ENCODE data around the gene VPS16.
"Not testable (repeated sequence)": the region's sequence is repeated elsewhere in the genome, so short reads cannot be mapped to it uniquely, and the experiment has no call there.

The VPS16 gene

GRCh38 chr20:2891343-2891742, 50.8 kb downstream of the VPS16 start:
- Histone ChIP-seq H3K9me3 (ENCODE audit: control insufficient read depth in 1 of 2, low read length in 2 of 2) (no peaks in the 10 kb centered on the region), H3K27me3 (ENCODE audit: low read depth, low read length) (no peaks in the 10 kb centered on the region), H3K27ac (ENCODE audit: low read length) (no peak overlapping the region), H3K4me3 (ENCODE audit: low read depth in 1 of 2, low read length in 2 of 2) (no peak overlapping the region), H3K4me1 (ENCODE audit: control insufficient read depth in 1 of 2, insufficient read depth in 2 of 2, low read length in 2 of 2) (no peaks in the 10 kb centered on the region), H3K36me3 (ENCODE audit: control insufficient read depth in 1 of 2, insufficient read depth in 2 of 2, low read length in 2 of 2) (no peaks in the 10 kb centered on the region)

GRCh38 chr20:2892376-2892775, 51.8 kb downstream of the VPS16 start:
- no peaks in the 10 kb centered on the region for H3K4me1 ChIP-seq (ENCODE audit: control insufficient read depth in 1 of 2, insufficient read depth in 2 of 2, low read length in 2 of 2)
- no peak overlapping the region for H3K27ac ChIP-seq (ENCODE audit: low read length)
- no peaks in the 10 kb centered on the region for H3K36me3 ChIP-seq (ENCODE audit: control insufficient read depth in 1 of 2, insufficient read depth in 2 of 2, low read length in 2 of 2)
- no peaks in the 10 kb centered on the region for H3K27me3 ChIP-seq (ENCODE audit: low read depth, low read length)
- no peaks in the 10 kb centered on the region for H3K9me3 ChIP-seq (ENCODE audit: control insufficient read depth in 1 of 2, low read length in 2 of 2)
- H3K4me3 ChIP-seq (ENCODE audit: low read depth in 1 of 2, low read length in 2 of 2) = no peak overlapping the region

GRCh38 chr20:2894221-2894620, 53.7 kb downstream of the VPS16 start:
- H3K4me1 ChIP-seq (ENCODE audit: control insufficient read depth in 1 of 2, insufficient read depth in 2 of 2, low read length in 2 of 2) = no peaks in the 10 kb centered on the region
- H3K27me3 ChIP-seq (ENCODE audit: low read depth, low read length) = no peaks in the 10 kb centered on the region
- H3K27ac ChIP-seq (ENCODE audit: low read length) = no peak overlapping the region
- H3K4me3 ChIP-seq (ENCODE audit: low read depth in 1 of 2, low read length in 2 of 2) = no peak overlapping the region
- no peaks in the 10 kb centered on the region for H3K36me3 ChIP-seq (ENCODE audit: control insufficient read depth in 1 of 2, insufficient read depth in 2 of 2, low read length in 2 of 2)
- no peaks in the 10 kb centered on the region for H3K9me3 ChIP-seq (ENCODE audit: control insufficient read depth in 1 of 2, low read length in 2 of 2)

GRCh38 chr20:2895154-2895553, 54.6 kb downstream of the VPS16 start:
- not testable (repeated sequence) for H3K36me3 ChIP-seq (ENCODE audit: control insufficient read depth in 1 of 2, insufficient read depth in 2 of 2, low read length in 2 of 2); H3K27me3 ChIP-seq (ENCODE audit: low read depth, low read length); H3K27ac ChIP-seq (ENCODE audit: low read length); H3K4me1 ChIP-seq (ENCODE audit: control insufficient read depth in 1 of 2, insufficient read depth in 2 of 2, low read length in 2 of 2); H3K4me3 ChIP-seq (ENCODE audit: low read depth in 1 of 2, low read length in 2 of 2); H3K9me3 ChIP-seq (ENCODE audit: control insufficient read depth in 1 of 2, low read length in 2 of 2)

- H3K4me1 ChIP-seq (ENCODE audit: control insufficient read depth in 1 of 2, insufficient read depth in 2 of 2, low read length in 2 of 2) = peaks cover 0 to 9% of the 10 kb centered on the region in 2 donors
- no peaks in the 10 kb centered on the region for H3K36me3 ChIP-seq (ENCODE audit: control insufficient read depth in 1 of 2, insufficient read depth in 2 of 2, low read length in 2 of 2)
- H3K9me3 ChIP-seq (ENCODE audit: control insufficient read depth in 1 of 2, low read length in 2 of 2) = no peaks in the 10 kb centered on the region
- no peaks in the 10 kb centered on the region for H3K27me3 ChIP-seq (ENCODE audit: low read depth, low read length)
- H3K4me3 ChIP-seq (ENCODE audit: low read depth in 1 of 2, low read length in 2 of 2) = no peak overlapping the region
- no peak overlapping the region for H3K27ac ChIP-seq (ENCODE audit: low read length)
Observed at GRCh38 chr20:2899243-2899642, 58.7 kb downstream of the VPS16 start.

GRCh38 chr20:2900845-2901592, 60.5 kb downstream of the VPS16 start:
- Histone ChIP-seq H3K36me3 (ENCODE audit: control insufficient read depth in 1 of 2, insufficient read depth in 2 of 2, low read length in 2 of 2) (no peaks in the 10 kb centered on the region), H3K27ac (ENCODE audit: low read length) (no peak overlapping the region), H3K4me1 (ENCODE audit: control insufficient read depth in 1 of 2, insufficient read depth in 2 of 2, low read length in 2 of 2) (peaks cover 0 to 9% of the 10 kb centered on the region in 2 donors), H3K4me3 (ENCODE audit: low read depth in 1 of 2, low read length in 2 of 2) (no peak overlapping the region), H3K27me3 (ENCODE audit: low read depth, low read length) (no peaks in the 10 kb centered on the region), H3K9me3 (ENCODE audit: control insufficient read depth in 1 of 2, low read length in 2 of 2) (no peaks in the 10 kb centered on the region)

GRCh38 chr20:2902291-2902690, 61.7 kb downstream of the VPS16 start:
- Histone ChIP-seq H3K4me1 (ENCODE audit: control insufficient read depth in 1 of 2, insufficient read depth in 2 of 2, low read length in 2 of 2) (peaks cover 0 to 14% of the 10 kb centered on the region in 2 donors), H3K9me3 (ENCODE audit: control insufficient read depth in 1 of 2, low read length in 2 of 2) (no peaks in the 10 kb centered on the region), H3K27ac (ENCODE audit: low read length) (no peak overlapping the region), H3K4me3 (ENCODE audit: low read depth in 1 of 2, low read length in 2 of 2) (no peak overlapping the region), H3K27me3 (ENCODE audit: low read depth, low read length) (no peaks in the 10 kb centered on the region), H3K36me3 (ENCODE audit: control insufficient read depth in 1 of 2, insufficient read depth in 2 of 2, low read length in 2 of 2) (no peaks in the 10 kb centered on the region)

GRCh38 chr20:2902818-2903217, 62.3 kb downstream of the VPS16 start:
- Histone ChIP-seq H3K9me3 (ENCODE audit: control insufficient read depth in 1 of 2, low read length in 2 of 2) (no peaks in the 10 kb centered on the region), H3K4me1 (ENCODE audit: control insufficient read depth in 1 of 2, insufficient read depth in 2 of 2, low read length in 2 of 2) (peaks cover 0 to 16% of the 10 kb centered on the region in 2 donors), H3K36me3 (ENCODE audit: control insufficient read depth in 1 of 2, insufficient read depth in 2 of 2, low read length in 2 of 2) (no peaks in the 10 kb centered on the region), H3K27ac (ENCODE audit: low read length) (no peak overlapping the region), H3K4me3 (ENCODE audit: low read depth in 1 of 2, low read length in 2 of 2) (no peak overlapping the region), H3K27me3 (ENCODE audit: low read depth, low read length) (no peaks in the 10 kb centered on the region)

- peaks cover 0 to 19% of the 10 kb centered on the region in 2 donors for H3K4me1 ChIP-seq (ENCODE audit: control insufficient read depth in 1 of 2, insufficient read depth in 2 of 2, low read length in 2 of 2)
- H3K9me3 ChIP-seq (ENCODE audit: control insufficient read depth in 1 of 2, low read length in 2 of 2) = no peaks in the 10 kb centered on the region
- H3K4me3 ChIP-seq (ENCODE audit: low read depth in 1 of 2, low read length in 2 of 2) = no peak overlapping the region
- H3K36me3 ChIP-seq (ENCODE audit: control insufficient read depth in 1 of 2, insufficient read depth in 2 of 2, low read length in 2 of 2) = no peaks in the 10 kb centered on the region
- no peaks in the 10 kb centered on the region for H3K27me3 ChIP-seq (ENCODE audit: low read depth, low read length)
- H3K27ac ChIP-seq (ENCODE audit: low read length) = no peak overlapping the region
Observed at GRCh38 chr20:2903686-2904085, 63.1 kb downstream of the VPS16 start.

- H3K36me3 ChIP-seq (ENCODE audit: control insufficient read depth in 1 of 2, insufficient read depth in 2 of 2, low read length in 2 of 2) = no peaks in the 10 kb centered on the region
- peaks cover 0 to 10% of the 10 kb centered on the region in 2 donors for H3K4me1 ChIP-seq (ENCODE audit: control insufficient read depth in 1 of 2, insufficient read depth in 2 of 2, low read length in 2 of 2)
- no peak overlapping the region for H3K27ac ChIP-seq (ENCODE audit: low read length)
- H3K27me3 ChIP-seq (ENCODE audit: low read depth, low read length) = no peaks in the 10 kb centered on the region
- no peak overlapping the region for H3K4me3 ChIP-seq (ENCODE audit: low read depth in 1 of 2, low read length in 2 of 2)
- H3K9me3 ChIP-seq (ENCODE audit: control insufficient read depth in 1 of 2, low read length in 2 of 2) = no peaks in the 10 kb centered on the region
Observed at GRCh38 chr20:2907519-2907918, 67.0 kb downstream of the VPS16 start.

- Histone ChIP-seq H3K27ac (ENCODE audit: low read length) (no peak overlapping the region), H3K9me3 (ENCODE audit: control insufficient read depth in 1 of 2, low read length in 2 of 2) (no peaks in the 10 kb centered on the region), H3K4me1 (ENCODE audit: control insufficient read depth in 1 of 2, insufficient read depth in 2 of 2, low read length in 2 of 2) (peaks cover 0 to 10% of the 10 kb centered on the region in 2 donors), H3K36me3 (ENCODE audit: control insufficient read depth in 1 of 2, insufficient read depth in 2 of 2, low read length in 2 of 2) (no peaks in the 10 kb centered on the region), H3K27me3 (ENCODE audit: low read depth, low read length) (no peaks in the 10 kb centered on the region), H3K4me3 (ENCODE audit: low read depth in 1 of 2, low read length in 2 of 2) (no peak overlapping the region)
Observed at GRCh38 chr20:2909953-2910352, 69.4 kb downstream of the VPS16 start.

GRCh38 chr20:2911200-2911599, 70.7 kb downstream of the VPS16 start:
- peaks cover 0 to 10% of the 10 kb centered on the region in 2 donors for H3K4me1 ChIP-seq (ENCODE audit: control insufficient read depth in 1 of 2, insufficient read depth in 2 of 2, low read length in 2 of 2)

More at GRCh38 chr20:2911200-2911599, 70.7 kb downstream of the VPS16 start:
- Histone ChIP-seq H3K4me3 (ENCODE audit: low read depth in 1 of 2, low read length in 2 of 2) (no peak overlapping the region), H3K27ac (ENCODE audit: low read length) (no peak overlapping the region), H3K9me3 (ENCODE audit: control insufficient read depth in 1 of 2, low read length in 2 of 2) (no peaks in the 10 kb centered on the region), H3K36me3 (ENCODE audit: control insufficient read depth in 1 of 2, insufficient read depth in 2 of 2, low read length in 2 of 2) (no peaks in the 10 kb centered on the region), H3K27me3 (ENCODE audit: low read depth, low read length) (no peaks in the 10 kb centered on the region)
